ENCODE results near the gene DOK1.

The DOK1 gene

DNA sequence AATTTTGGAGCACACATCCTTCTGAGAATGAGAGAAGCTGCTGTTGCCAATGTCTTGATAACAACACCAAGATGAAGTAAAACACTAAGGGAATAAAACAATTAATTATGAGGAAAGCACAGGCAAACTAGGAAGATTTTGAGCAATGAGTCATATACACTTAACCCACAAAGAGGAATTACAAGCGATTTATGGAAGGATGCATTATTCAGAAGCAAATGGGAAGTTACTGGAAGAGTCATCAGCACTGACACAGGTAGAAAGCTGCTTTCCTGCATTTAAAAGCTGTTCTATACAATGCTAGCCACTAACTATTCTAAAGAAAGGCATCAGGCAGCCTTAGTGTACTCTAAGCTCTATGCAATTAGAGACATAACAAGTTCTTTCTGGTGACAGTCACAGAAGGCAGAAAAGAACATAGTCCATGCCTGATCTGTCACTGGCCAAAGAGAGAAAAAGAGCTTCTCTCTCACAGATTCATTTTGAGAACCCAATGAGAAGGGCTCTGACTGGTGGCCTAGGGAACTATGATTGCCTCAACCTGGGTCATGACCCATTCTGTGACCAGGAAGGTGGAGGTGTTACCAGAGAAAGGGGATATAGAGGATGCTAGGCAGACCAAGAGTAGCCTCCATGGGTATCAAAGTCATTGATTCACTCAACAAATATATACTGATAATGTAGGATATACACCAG lies 48.2 kb downstream of the DOK1 start:
- no peak for DNase-seq (ENCODE audit: low read depth)

DNA sequence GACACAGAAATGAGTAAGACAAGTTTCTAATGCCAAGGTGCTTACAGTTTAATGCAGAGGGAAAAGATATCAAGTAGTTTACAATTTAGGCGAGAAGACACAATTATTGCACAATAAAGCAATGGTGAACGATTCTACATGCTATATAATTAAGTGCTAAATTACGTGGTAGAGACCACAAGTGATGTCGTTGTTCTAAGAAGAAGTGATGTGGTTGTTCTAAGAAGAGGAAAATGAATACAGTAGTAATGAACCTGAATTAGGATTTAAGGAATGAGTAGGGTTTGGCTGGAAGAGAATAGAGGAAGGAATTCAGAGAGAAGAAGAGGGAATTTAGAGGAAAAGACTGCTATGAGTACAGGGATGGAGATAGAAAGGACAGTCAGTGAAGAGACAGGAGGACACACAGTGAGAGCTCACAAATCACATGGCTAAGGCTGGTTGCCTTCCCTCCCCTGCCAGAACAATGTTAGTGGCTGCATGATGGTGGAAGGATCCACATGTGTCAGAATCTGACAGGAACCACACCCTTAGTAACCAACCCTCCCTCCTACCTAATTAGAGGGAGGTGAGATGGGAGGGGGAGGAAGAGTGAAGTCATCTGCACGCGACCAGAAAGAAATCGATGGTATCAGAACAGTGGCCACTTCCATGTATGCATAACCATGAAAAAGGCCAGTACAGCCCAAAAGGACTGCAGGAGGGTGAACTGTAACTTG lies 48.9 kb downstream of the DOK1 start:
- no peak for DNase-seq (ENCODE audit: low read depth)

DNA sequence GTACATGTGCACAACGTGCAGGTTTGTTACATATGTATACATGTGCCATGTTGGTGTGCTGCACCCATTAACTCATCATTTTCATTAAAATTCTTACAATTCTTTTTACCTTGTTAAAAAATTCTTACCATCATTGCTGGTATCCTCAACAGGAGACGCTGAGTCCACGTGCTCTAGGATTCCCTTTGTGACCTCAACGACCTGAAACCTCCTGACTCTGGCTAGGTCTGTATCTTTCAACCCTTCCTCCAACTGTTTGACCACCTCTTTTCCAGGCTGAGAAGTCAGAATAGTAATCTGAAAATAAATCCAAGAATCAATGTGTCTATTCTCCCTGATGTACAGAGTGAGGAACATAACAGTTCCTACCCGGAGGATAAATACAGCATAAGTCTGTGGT lies 52.4 kb downstream of the DOK1 start:
- DNase-seq (ENCODE audit: low read depth) = no peak
